HepG2 (cell line): ENCODE data around the gene PCYOX1L. TPM values are rescaled to one million over a fixed set of nuclear protein-coding genes. Genes with fewer than 3 reads are reported as not detected.

Experiments
- ATAC-seq: fragments of 200-7000 bp; cut with Tn5 transposase; 3 replicates; pipeline ENCODE4 v1.9.1; 2020; ENCODE audit warnings: mild to moderate bottlenecking, moderate library complexity
- BruUV-seq: library from RNA; stranded (reverse); fragments of 400-500 nt; replicated peaks from 2 replicates; lab custom pipeline; 2021; lab: Mats Ljungman, UMichigan
- CTCF ChIA-PET: fragments of 300-600 bp; formaldehyde crosslinking; extraction: SDS; loops from one replicate; lab custom pipeline; 2021; ENCODE audit warnings: low total read pairs, inconsistent platforms, low intra/inter-chr PET ratio; lab: Yijun Ruan, JAX
- POLR2A ChIA-PET: fragments of 350-600 bp; sonication (Branson Sonifier 250); formaldehyde crosslinking; loops from one replicate; lab custom pipeline; 2020; ENCODE audit warnings: antibody characterized with exemption, inconsistent platforms; lab: Yijun Ruan, JAX
- DNase-seq: peaks from one replicate; pipeline ENCODE4 v3.0.0-alpha.2; 2015; ENCODE audit warnings: low spot score
- FAIRE-seq: peaks from 3 replicates; lab custom pipeline; 2011; peaks lifted over from hg19 to GRCh38; lab: Jason Lieb, UNC
- H2AFZ ChIP-seq: one replicate; pipeline ENCODE4 v1.6.1; 2011; ENCODE audit warnings: low read length, inconsistent platforms
- H3K27ac ChIP-seq: fragments of 300-600 bp; 3 replicates; pipeline ENCODE4 v1.8.0; 2011; ENCODE audit warnings: mixed run types, mild to moderate bottlenecking, mixed read lengths, low read length, inconsistent platforms; ENCODE audit not compliant: insufficient read depth; ENCODE audit errors: extremely low read length
- H3K27me3 ChIP-seq, 2 experiments: fragments of 200-600 bp in 1 of 2; 2 replicates in 1 of 2; 3 replicates in 1 of 2; pipeline versions ENCODE4 v1.6.0 to v1.8.0; 2011; ENCODE audit warnings: low read length in 2 of 2, mild to moderate bottlenecking in 2 of 2, moderate library complexity in 2 of 2, inconsistent platforms in 1 of 2; ENCODE audit not compliant: insufficient read depth in 2 of 2, control insufficient read depth in 1 of 2
- H3K36me3 ChIP-seq, 2 experiments: fragments of 200-600 bp in 1 of 2; replicated peaks in 1 of 2; 2 replicates in 1 of 2; 3 replicates in 1 of 2; pipeline versions ENCODE4 v1.5.1 to v1.8.0; 2011; ENCODE audit warnings: low read length in 2 of 2, inconsistent platforms in 1 of 2; ENCODE audit not compliant: insufficient read depth in 2 of 2, control insufficient read depth in 1 of 2
- H3K4me1 ChIP-seq: 2 replicates; pipeline ENCODE4 v1.5.1; 2012; ENCODE audit warnings: low read length, inconsistent platforms; ENCODE audit not compliant: insufficient read depth
- H3K4me2 ChIP-seq: 2 replicates; pipeline ENCODE4 v1.6.0; 2011; ENCODE audit warnings: low read depth, low read length, inconsistent platforms
- H3K4me3 ChIP-seq, 3 experiments: fragments of 200-600 bp in 1 of 3; sonication (generic), shearing (Covaris generic) in 1 of 3; replicated peaks in 1 of 3; 2 replicates each; pipeline ENCODE4 v1.5.1; 2011 to 2016; ENCODE audit warnings: low read length in 3 of 3, inconsistent platforms in 2 of 3, low read depth in 2 of 3, mild to moderate bottlenecking in 2 of 3, control low read depth in 1 of 3, mixed read lengths in 1 of 3; ENCODE audit not compliant: insufficient read depth in 1 of 3
- H3K79me2 ChIP-seq: one replicate; pipeline ENCODE4 v1.6.1; 2011; ENCODE audit warnings: low read length, inconsistent platforms; ENCODE audit not compliant: insufficient read depth
- H3K9ac ChIP-seq: 2 replicates; pipeline ENCODE4 v1.6.0; 2011; ENCODE audit warnings: mild to moderate bottlenecking, low read depth, low read length, inconsistent platforms; ENCODE audit not compliant: insufficient read depth
- H3K9me3 ChIP-seq: 2 replicates; pipeline ENCODE4 v1.5.1; 2012; ENCODE audit warnings: mild to moderate bottlenecking, low read length
- H4K20me1 ChIP-seq: 2 replicates; pipeline ENCODE4 v1.6.0; 2011; ENCODE audit warnings: inconsistent platforms, mild to moderate bottlenecking, low read length, moderate library complexity; ENCODE audit not compliant: insufficient read depth
- FOXC1 ChIP-seq: sonication (generic); formaldehyde crosslinking; IDR thresholded peaks from 2 replicates; pipeline ENCODE4 v1.8.0; 2022; ENCODE audit warnings: mild to moderate bottlenecking, missing genetic modification reagents, borderline replicate concordance
- GLI4 ChIP-seq: sonication (generic); formaldehyde crosslinking; IDR thresholded peaks from 2 replicates; pipeline ENCODE4 v1.5.1; 2020; ENCODE audit warnings: missing genetic modification reagents, mild to moderate bottlenecking, moderate library complexity, borderline replicate concordance
- IRF2 ChIP-seq: IDR thresholded peaks from 2 replicates; pipeline ENCODE4 v1.6.1; 2018; ENCODE audit warnings: missing genetic modification reagents, missing compliant biosample characterization
- SMC3 ChIP-seq: IDR thresholded peaks from 2 replicates; pipeline ENCODE4 v1.6.1; 2011; ENCODE audit warnings: low read length, improper control_type of control experiment
- XRCC5 ChIP-seq: fragments of 200-400 bp; formaldehyde crosslinking; optimal IDR thresholded peaks from 2 replicates; pipeline ENCODE3; 2017; ENCODE audit warnings: mild to moderate bottlenecking, low read length
- ZNF501 ChIP-seq: sonication (generic); formaldehyde crosslinking; IDR thresholded peaks from 2 replicates; pipeline ENCODE4 v1.5.1; 2020; ENCODE audit warnings: mild to moderate bottlenecking, moderate library complexity, missing genetic modification reagents
- ZNF605 ChIP-seq: sonication (generic); formaldehyde crosslinking; IDR thresholded peaks from 2 replicates; pipeline ENCODE4 v1.8.0; 2022; ENCODE audit warnings: mild to moderate bottlenecking, missing genetic modification reagents
- ZNF850 ChIP-seq: sonication (generic); formaldehyde crosslinking; conservative IDR thresholded peaks from 2 replicates; pipeline ENCODE4 v1.9.0; 2021; ENCODE audit warnings: mild to moderate bottlenecking, missing genetic modification reagents
- WGBS: methylation state at CpG from one replicate; pipeline ENCODE4 v1.1.6; 2017; ENCODE audit warnings: low lambda C conversion rate; 5-methylcytosine and 5-hydroxymethylcytosine counted together
- in situ Hi-C: cut with HindIII; loops from 2 replicates; pipeline ENCODE4 v1.10.0; 2017; ENCODE audit warnings: low pct_unique_long_range_greater_than_20kb; ENCODE audit not compliant: extremely low pct_ligation_motif_present
- intact Hi-C: fragments of 100-400 bp; cut with micrococcal nuclease; formaldehyde crosslinking; loops from one replicate; pipeline ENCODE4 v1.10.0; 2022; ENCODE audit not compliant: unreplicated experiment
- polyA plus RNA-seq, 8 experiments: library from polyadenylated mRNA; depleted of rRNA in 3 of 8; stranded (reverse) in 7 of 8; unstranded in 1 of 8; fragments of >200 nt; fragmentation: Illumina TruSeq in 4 of 8; extraction: Trizol in 4 of 8; gene quantifications; 2 replicates each; pipeline versions ENCODE4 v1.2.1 to v1.2.3, GENCODE V29; 2011 to 2016; ENCODE audit warnings: low read depth in 4 of 8, missing spikeins in 1 of 8, mixed read lengths in 1 of 8; ENCODE audit not compliant: insufficient read depth in 1 of 8
- total RNA-seq, 5 experiments: library from RNA; depleted of rRNA; stranded (reverse); fragments of >200 nt; fragmentation: Illumina TruSeq; extraction: Trizol; gene quantifications; 2 replicates each; pipeline ENCODE4 v1.2.3, GENCODE V29; 2016; ENCODE audit warnings: low read depth in 1 of 5
- TF ChIP-seq, protein P1 (sequence below): sonication (generic); formaldehyde crosslinking; IDR thresholded peaks from 2 replicates; pipeline ENCODE4 v1.5.1; 2020; ENCODE audit warnings: mild to moderate bottlenecking, missing genetic modification reagents, moderate library complexity
- TF ChIP-seq, protein P2 (sequence below): sonication (generic); formaldehyde crosslinking; IDR thresholded peaks from 2 replicates; pipeline ENCODE4 v1.9.0; 2022; ENCODE audit warnings: missing genetic modification reagents, mild to moderate bottlenecking, borderline replicate concordance

Gene PCYOX1L
- total and polyA plus RNA-seq, 2 of the 13 experiments (the other 11 are each of a cell fraction or from before 2014, with no cell fraction given): 1.00 to 3.7 TPM

DNA sequence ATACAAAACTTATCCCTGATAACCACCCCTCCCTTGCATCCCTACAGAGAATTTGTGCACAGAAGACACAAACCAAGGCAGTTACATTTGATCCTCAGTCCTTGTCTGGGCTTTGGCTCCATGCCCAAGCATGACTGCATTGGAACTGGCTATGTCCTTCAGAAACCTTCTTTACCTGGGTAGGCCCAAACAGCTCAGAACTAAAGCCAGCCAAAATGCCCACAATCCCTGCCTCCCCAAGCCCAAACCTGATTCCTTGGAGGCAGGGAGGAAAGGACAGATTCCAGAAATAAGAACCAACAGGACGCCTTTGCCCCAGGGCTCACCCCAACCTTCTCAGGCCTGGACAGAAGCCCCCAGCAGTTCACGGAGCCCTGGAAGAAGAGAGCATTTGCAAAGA lies 13.0 kb downstream of the PCYOX1L start:
- POLR2A ChIA-PET: interaction anchor here (1.8 kb wide), 1 partner anchor 50 kb away, joined by 9 read pairs; no protein-coding TSS in a partner anchor
- Histone ChIP-seq H4K20me1 (no peaks in the 10 kb centered on the region), H2AFZ (no peak overlapping the region), H3K4me1 (peaks cover 24% of the 10 kb centered on the region), H3K9ac (no peak overlapping the region), H3K4me3 (no peak overlapping the region), H3K79me2 (no peaks in the 10 kb centered on the region), H3K27ac (no peak overlapping the region), H3K36me3 (no peaks in the 10 kb centered on the region), H3K4me2 (no peak overlapping the region), H3K27me3 (no peaks in the 10 kb centered on the region), H3K9me3 (no peaks in the 10 kb centered on the region)
- FAIRE-seq (no peak), ATAC-seq (no peak), DNase-seq (no peak)
- TF ChIP-seq ZNF501 (CRISPR knock-in tag) (0 out of 2 replicates have a peak, but pooled peaks have one; percentile 31), IRF2 (CRISPR knock-in tag) (no peak)
- CTCF ChIA-PET: interaction anchor here (3.2 kb wide), 1 partner anchor 54 kb away, joined by 26 read pairs; no protein-coding TSS in a partner anchor
- intact Hi-C loops (loop anchor here (1.0 kb wide), 1 partner anchor 54 kb away; no protein-coding TSS in a partner anchor), in situ Hi-C loops (loop anchor here (5.0 kb wide), 1 partner anchor 49 kb away; no protein-coding TSS in a partner anchor)
- WGBS: 20% methylated on average over 2 of the region's 2 CpGs
- BruUV-seq: no TSS peak

DNA sequence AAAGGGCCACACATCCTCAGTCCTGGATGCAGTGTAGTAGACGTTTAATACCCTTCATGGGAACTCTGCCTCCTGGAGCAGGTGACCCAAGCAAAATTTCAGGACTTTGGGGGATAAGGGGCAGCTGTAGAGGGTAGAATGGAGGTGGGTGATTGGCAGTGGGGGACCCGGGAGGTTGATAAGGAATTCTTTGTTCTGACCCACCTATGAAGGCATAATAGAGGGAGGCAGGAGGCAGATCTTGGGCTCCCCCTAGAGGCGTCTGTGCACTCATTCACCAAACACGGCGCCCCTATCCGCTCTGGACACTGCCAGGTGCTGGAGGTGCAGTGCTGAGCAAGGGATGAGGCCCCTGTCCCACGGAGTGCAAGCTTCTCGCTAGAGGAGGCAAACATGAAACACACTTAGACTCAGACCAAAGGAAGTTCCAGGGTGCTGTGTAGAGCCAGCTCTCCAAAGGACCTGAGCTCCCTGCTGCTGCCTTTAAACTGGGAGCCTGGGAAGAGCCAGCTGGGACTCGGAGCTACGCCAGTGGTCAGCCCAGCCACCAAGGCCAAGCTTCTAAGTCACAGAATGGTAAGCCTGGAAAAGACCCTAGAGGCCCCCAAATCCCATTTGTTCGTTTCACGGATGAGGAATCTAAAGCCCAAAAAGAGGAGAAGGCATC lies 13.6 kb downstream of the PCYOX1L start:
- in situ Hi-C loops: loop anchor here (5.0 kb wide), 1 partner anchor 49 kb away; no protein-coding TSS in a partner anchor
- TF ChIP-seq ZNF850 (CRISPR knock-in tag): no peak
- peak; percentile 75 for TF ChIP-seq XRCC5
- TF ChIP-seq, protein P1, sequence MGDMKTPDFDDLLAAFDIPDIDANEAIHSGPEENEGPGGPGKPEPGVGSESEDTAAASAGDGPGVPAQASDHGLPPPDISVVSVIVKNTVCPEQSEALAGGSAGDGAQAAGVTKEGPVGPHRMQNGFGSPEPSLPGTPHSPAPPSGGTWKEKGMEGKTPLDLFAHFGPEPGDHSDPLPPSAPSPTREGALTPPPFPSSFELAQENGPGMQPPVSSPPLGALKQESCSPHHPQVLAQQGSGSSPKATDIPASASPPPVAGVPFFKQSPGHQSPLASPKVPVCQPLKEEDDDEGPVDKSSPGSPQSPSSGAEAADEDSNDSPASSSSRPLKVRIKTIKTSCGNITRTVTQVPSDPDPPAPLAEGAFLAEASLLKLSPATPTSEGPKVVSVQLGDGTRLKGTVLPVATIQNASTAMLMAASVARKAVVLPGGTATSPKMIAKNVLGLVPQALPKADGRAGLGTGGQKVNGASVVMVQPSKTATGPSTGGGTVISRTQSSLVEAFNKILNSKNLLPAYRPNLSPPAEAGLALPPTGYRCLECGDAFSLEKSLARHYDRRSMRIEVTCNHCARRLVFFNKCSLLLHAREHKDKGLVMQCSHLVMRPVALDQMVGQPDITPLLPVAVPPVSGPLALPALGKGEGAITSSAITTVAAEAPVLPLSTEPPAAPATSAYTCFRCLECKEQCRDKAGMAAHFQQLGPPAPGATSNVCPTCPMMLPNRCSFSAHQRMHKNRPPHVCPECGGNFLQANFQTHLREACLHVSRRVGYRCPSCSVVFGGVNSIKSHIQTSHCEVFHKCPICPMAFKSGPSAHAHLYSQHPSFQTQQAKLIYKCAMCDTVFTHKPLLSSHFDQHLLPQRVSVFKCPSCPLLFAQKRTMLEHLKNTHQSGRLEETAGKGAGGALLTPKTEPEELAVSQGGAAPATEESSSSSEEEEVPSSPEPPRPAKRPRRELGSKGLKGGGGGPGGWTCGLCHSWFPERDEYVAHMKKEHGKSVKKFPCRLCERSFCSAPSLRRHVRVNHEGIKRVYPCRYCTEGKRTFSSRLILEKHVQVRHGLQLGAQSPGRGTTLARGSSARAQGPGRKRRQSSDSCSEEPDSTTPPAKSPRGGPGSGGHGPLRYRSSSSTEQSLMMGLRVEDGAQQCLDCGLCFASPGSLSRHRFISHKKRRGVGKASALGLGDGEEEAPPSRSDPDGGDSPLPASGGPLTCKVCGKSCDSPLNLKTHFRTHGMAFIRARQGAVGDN (CRISPR knock-in tag): 0 out of 2 replicates have a peak, but pooled peaks have one; percentile 34
- 0 out of 2 replicates have a peak, but pooled peaks have one; percentile 63 for TF ChIP-seq GLI4 (CRISPR knock-in tag)
- TF ChIP-seq ZNF605 (CRISPR knock-in tag): 0 out of 2 replicates have a peak, but pooled peaks have one; percentile 25
- TF ChIP-seq SMC3: peak; percentile 57
- TF ChIP-seq, protein P2, sequence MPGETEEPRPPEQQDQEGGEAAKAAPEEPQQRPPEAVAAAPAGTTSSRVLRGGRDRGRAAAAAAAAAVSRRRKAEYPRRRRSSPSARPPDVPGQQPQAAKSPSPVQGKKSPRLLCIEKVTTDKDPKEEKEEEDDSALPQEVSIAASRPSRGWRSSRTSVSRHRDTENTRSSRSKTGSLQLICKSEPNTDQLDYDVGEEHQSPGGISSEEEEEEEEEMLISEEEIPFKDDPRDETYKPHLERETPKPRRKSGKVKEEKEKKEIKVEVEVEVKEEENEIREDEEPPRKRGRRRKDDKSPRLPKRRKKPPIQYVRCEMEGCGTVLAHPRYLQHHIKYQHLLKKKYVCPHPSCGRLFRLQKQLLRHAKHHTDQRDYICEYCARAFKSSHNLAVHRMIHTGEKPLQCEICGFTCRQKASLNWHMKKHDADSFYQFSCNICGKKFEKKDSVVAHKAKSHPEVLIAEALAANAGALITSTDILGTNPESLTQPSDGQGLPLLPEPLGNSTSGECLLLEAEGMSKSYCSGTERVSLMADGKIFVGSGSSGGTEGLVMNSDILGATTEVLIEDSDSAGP (CRISPR knock-in tag): peak; percentile 21; the same call in 1 of the 2 replicates
- 0 out of 2 replicates have a peak, but pooled peaks have one; percentile 33 for TF ChIP-seq FOXC1

More for the DNA sequence above, 13.6 kb downstream of the PCYOX1L start:
- CTCF ChIA-PET: interaction anchor here (0.8 to 3.2 kb wide), 2 partner anchors 54 to 63 kb away, joined by 3 to 26 read pairs; no protein-coding TSS in a partner anchor
- Histone ChIP-seq H3K4me3 (no peak overlapping the region), H2AFZ (no peak overlapping the region), H3K79me2 (no peaks in the 10 kb centered on the region), H4K20me1 (no peaks in the 10 kb centered on the region), H3K4me1 (peaks cover 18% of the 10 kb centered on the region), H3K4me2 (no peak overlapping the region), H3K36me3 (no peaks in the 10 kb centered on the region), H3K27me3 (no peaks in the 10 kb centered on the region; a peak in 1 of 5 replicates), H3K9ac (no peak overlapping the region), H3K9me3 (no peaks in the 10 kb centered on the region), H3K27ac (no peak overlapping the region)
- intact Hi-C loops: loop anchor here (1.0 kb wide), 1 partner anchor 54 kb away; no protein-coding TSS in a partner anchor
- no TSS peak for BruUV-seq
- WGBS: 21% methylated on average over 11 of the region's 12 CpGs
- POLR2A ChIA-PET: interaction anchor here (1.8 kb wide), 1 partner anchor 51 kb away, joined by 9 read pairs; no protein-coding TSS in a partner anchor
- ATAC-seq: peak; percentile 85
- peak; percentile 61 for DNase-seq
- peak; percentile 23 for FAIRE-seq
